B cell (primary cell): ENCODE data around the gene ZNF362. TPM values are rescaled to one million over a fixed set of nuclear protein-coding genes. Genes with fewer than 3 reads are reported as not detected.

Experiments
- ATAC-seq: fragments of 200-7000 bp; cut with Tn5 transposase; one replicate; pipeline ENCODE4 v1.10.0; 2021; ENCODE audit warnings: low read depth, mild to moderate bottlenecking, moderate number of reproducible peaks, moderate library complexity
- CTCF ChIA-PET: fragments of 350-600 bp; sonication (Branson Sonifier 250); formaldehyde crosslinking; loops from one replicate; lab custom pipeline; 2021; ENCODE audit warnings: antibody characterized with exemption, inconsistent platforms; lab: Charles Lee
- POLR2A ChIA-PET: fragments of 350-600 bp; sonication (Branson Sonifier 250); formaldehyde crosslinking; loops from one replicate; lab custom pipeline; 2021; ENCODE audit warnings: antibody characterized with exemption; lab: Charles Lee
- DNase-seq: peaks from one replicate; pipeline ENCODE4 v3.0.0; 2013
- H2AFZ ChIP-seq: 2 replicates; pipeline ENCODE4 v1.6.1; 2012; ENCODE audit warnings: mild to moderate bottlenecking, low read depth, low read length; ENCODE audit not compliant: insufficient read depth, poor library complexity, severe bottlenecking
- H3K27ac ChIP-seq, 2 donors: 1 replicate in 1 of 2; 2 replicates in 1 of 2; pipeline ENCODE4 v1.5.1; 2012 to 2013; ENCODE audit warnings: low read length in 2 of 2, mild to moderate bottlenecking in 2 of 2, moderate library complexity in 1 of 2
- H3K27me3 ChIP-seq, 4 experiments: fragments of 200-600 bp in 1 of 4; sonication (generic) in 1 of 4; replicated peaks in 1 of 4; 1 replicate in 2 of 4; 2 replicates in 2 of 4; pipeline versions ENCODE4 v1.6.1 to v1.7.0; 2013 to 2016; ENCODE audit warnings: low read length in 3 of 4, mild to moderate bottlenecking in 2 of 4, mixed read lengths in 1 of 4, moderate library complexity in 1 of 4; ENCODE audit not compliant: insufficient read depth in 4 of 4, control insufficient read depth in 3 of 4; ENCODE audit errors: control extremely low read depth in 1 of 4
- H3K36me3 ChIP-seq, 2 experiments: replicated peaks in 1 of 2; 1 replicate in 1 of 2; 2 replicates in 1 of 2; pipeline versions ENCODE4 v1.6.1 to v1.7.1; 2013; ENCODE audit warnings: low read length in 1 of 2; ENCODE audit not compliant: insufficient read depth in 2 of 2, control insufficient read depth in 1 of 2; ENCODE audit errors: control extremely low read depth in 1 of 2, extremely low read depth in 1 of 2
- H3K4me1 ChIP-seq, 2 donors: fragments of 200-600 bp in 1 of 2; sonication (generic) in 1 of 2; 1 replicate in 1 of 2; 2 replicates in 1 of 2; pipeline versions ENCODE4 v1.5.1 to v1.6.1; 2013 to 2017; ENCODE audit warnings: low read length in 2 of 2; ENCODE audit not compliant: control insufficient read depth in 2 of 2, insufficient read depth in 2 of 2
- H3K4me2 ChIP-seq: replicated peaks from 2 replicates; pipeline ENCODE3; 2012; ENCODE audit warnings: mild to moderate bottlenecking, low read depth, low read length; ENCODE audit not compliant: poor library complexity, severe bottlenecking
- H3K4me3 ChIP-seq, 5 experiments: fragments of 200-600 bp in 1 of 5; sonication (generic) in 1 of 5; 1 replicate in 3 of 5; 2 replicates in 2 of 5; pipeline versions ENCODE4 v1.5.1 to v1.7.0; 2011 to 2016; ENCODE audit warnings: low read length in 4 of 5, mild to moderate bottlenecking in 4 of 5, low read depth in 2 of 5, control low read depth in 1 of 5, moderate library complexity in 1 of 5; ENCODE audit not compliant: insufficient read depth in 1 of 5; ENCODE audit errors: control extremely low read depth in 1 of 5, extremely low read depth in 1 of 5
- H3K79me2 ChIP-seq: fragments of 200-600 bp; sonication (generic); one replicate; pipeline ENCODE4 v1.6.0; 2016; ENCODE audit warnings: low read length; ENCODE audit not compliant: control insufficient read depth, insufficient read depth
- H3K9ac ChIP-seq: fragments of 200-600 bp; sonication (generic); 2 replicates; pipeline ENCODE4 v1.6.1; 2017; ENCODE audit warnings: mild to moderate bottlenecking, low read length, moderate library complexity
- H3K9me3 ChIP-seq, 3 donors: one replicate each; pipeline versions ENCODE4 v1.6.1 to v1.7.1; 2013; ENCODE audit warnings: low read length in 2 of 3; ENCODE audit not compliant: control insufficient read depth in 2 of 3, insufficient read depth in 1 of 3; ENCODE audit errors: control extremely low read depth in 1 of 3
- H4K20me1 ChIP-seq: 2 replicates; pipeline ENCODE4 v1.6.0; 2012; ENCODE audit warnings: mild to moderate bottlenecking, low read length; ENCODE audit not compliant: insufficient read depth, control insufficient read depth, poor library complexity, severe bottlenecking
- H3K27ac Mint-ChIP-seq: one replicate; pipeline ENCODE4 v1.8.0; 2021; ENCODE audit warnings: mixed read lengths
- H3K27me3 Mint-ChIP-seq: one replicate; pipeline ENCODE4 v1.8.0; 2021; ENCODE audit warnings: mixed read lengths
- H3K4me1 Mint-ChIP-seq: one replicate; pipeline ENCODE4 v1.8.0; 2021; ENCODE audit warnings: mixed read lengths
- H3K4me3 Mint-ChIP-seq: one replicate; pipeline ENCODE4 v1.8.0; 2021; ENCODE audit warnings: mixed read lengths
- H3K9me3 Mint-ChIP-seq: one replicate; pipeline ENCODE4 v1.8.0; 2022; ENCODE audit warnings: mixed read lengths; ENCODE audit not compliant: insufficient read depth
- CTCF ChIP-seq: fragments of 200-600 bp; IDR thresholded peaks from one replicate; pipeline ENCODE4 v1.8.0; 2022; ENCODE audit warnings: antibody characterized with exemption, mild to moderate bottlenecking
- EZH2 ChIP-seq: IDR thresholded peaks from 2 replicates; pipeline ENCODE4 v1.6.1; 2012; ENCODE audit warnings: borderline replicate concordance, low read depth, mild to moderate bottlenecking, moderate library complexity, low read length; ENCODE audit not compliant: insufficient read depth, poor library complexity, severe bottlenecking
- WGBS: methylation state at CpG from one replicate; pipeline ENCODE4 v1.1.5; 2013; ENCODE audit warnings: missing lambda C conversion rate; ENCODE audit not compliant: insufficient coverage; 5-methylcytosine and 5-hydroxymethylcytosine counted together
- intact Hi-C: fragments of 100-400 bp; cut with micrococcal nuclease; formaldehyde crosslinking; loops from one replicate; pipeline ENCODE4 v1.10.0; 2022
- polyA plus RNA-seq: library from polyadenylated mRNA; depleted of rRNA; stranded (reverse); fragments of >200 nt; gene quantifications from 2 replicates; pipeline ENCODE4 v1.2.3, GENCODE V29; 2012
- total RNA-seq, 2 donors: library from RNA; stranded (reverse); fragments of 120-200 nt in 1 of 2; gene quantifications; 1 replicate in 1 of 2; 2 replicates in 1 of 2; pipeline versions ENCODE4 v1.2.3 to v1.2.4, GENCODE V29; 2013 to 2022

Gene ZNF362
- total and polyA plus RNA-seq, 2 donors (not counting 1 experiment from before 2014, with no cell fraction given), result 14.0 to 20.4 TPM

GRCh38 chr1:33296082-33296458 lies 39.8 kb downstream of the ZNF362 start:
- Mint-ChIP-seq H3K27me3 (no peaks in the 10 kb centered on the region), H3K4me1 (no peaks in the 10 kb centered on the region), H3K9me3 (no peaks in the 10 kb centered on the region), H3K27ac (no peak overlapping the region), H3K4me3 (no peak overlapping the region)
- no peaks in the 10 kb centered on the region for H3K4me1 ChIP-seq
- TF ChIP-seq EZH2 (no peak), CTCF (no peak)
- ChIA-PET POLR2A (no interaction called here), CTCF (interaction anchor here (0.7 to 8.3 kb wide), 44 partner anchors 9 to 362 kb away, joined by 3 to 210 read pairs (median 5); partner anchors contain the start of genes A3GALT2, TRIM62 and ZSCAN20)
- no peak overlapping the region for H3K4me3 ChIP-seq
- no peak overlapping the region for H2AFZ ChIP-seq
- no peaks in the 10 kb centered on the region for H3K9me3 ChIP-seq
- no peak overlapping the region for H3K4me2 ChIP-seq
- ATAC-seq, result no peak
- H4K20me1 ChIP-seq, result peaks cover 6% of the 10 kb centered on the region
- no peak overlapping the region for H3K27ac ChIP-seq
- no peak for DNase-seq
- H3K9ac ChIP-seq, result no peak overlapping the region
- H3K27me3 ChIP-seq, result no peaks in the 10 kb centered on the region
- 94% methylated on average over 9 of the region's 9 CpGs for WGBS
- intact Hi-C loops, result loop anchor here (5.0 kb wide), 2 partner anchors 56 to 316 kb away; no protein-coding TSS in a partner anchor
- H3K36me3 ChIP-seq, result peaks cover 0 to 48% of the 10 kb centered on the region in 2 experiments
- no peaks in the 10 kb centered on the region for H3K79me2 ChIP-seq

- Histone ChIP-seq H3K4me2 (no peak overlapping the region), H4K20me1 (peaks cover 6% of the 10 kb centered on the region), H2AFZ (no peak overlapping the region), H3K9ac (no peak overlapping the region), H3K27me3 (no peaks in the 10 kb centered on the region), H3K27ac (no peak overlapping the region), H3K79me2 (no peaks in the 10 kb centered on the region), H3K4me3 (no peak overlapping the region), H3K9me3 (no peaks in the 10 kb centered on the region), H3K4me1 (no peaks in the 10 kb centered on the region), H3K36me3 (peaks cover 0 to 48% of the 10 kb centered on the region in 2 experiments)
- CTCF ChIA-PET, result interaction anchor here (0.7 to 8.3 kb wide), 25 partner anchors 8 to 316 kb away, joined by 3 to 210 read pairs (median 6); partner anchors contain the start of genes A3GALT2, TRIM62 and ZSCAN20
- no peak for DNase-seq
- TF ChIP-seq EZH2 (no peak), CTCF (no peak)
- Mint-ChIP-seq H3K27me3 (no peaks in the 10 kb centered on the region), H3K4me1 (no peaks in the 10 kb centered on the region), H3K27ac (no peak overlapping the region), H3K4me3 (no peak overlapping the region), H3K9me3 (no peaks in the 10 kb centered on the region)
- no peak for ATAC-seq
- 81% methylated on average over 4 of the region's 4 CpGs for WGBS
- intact Hi-C loops, result loop anchor here (5.0 kb wide), 2 partner anchors 55 to 315 kb away; no protein-coding TSS in a partner anchor
- POLR2A ChIA-PET, result no interaction called here
Measured at GRCh38 chr1:33296824-33297223, 40.5 kb downstream of the ZNF362 start.
